Stimulated activated CD8-positive, alpha-beta memory T cell treated with anti-CD3 and anti-CD28 coated beads, Interleukin-7, amount 100 ng/mL, for 4 hours (primary cell): ENCODE measurements around the gene IL1B.

ENCODE experiments used
- DNase-seq, 2 donors: peaks; one replicate each; pipeline ENCODE4 v3.0.0-alpha.2; 2020; ENCODE audit warnings: low read depth in 2 of 2

IL1B gene

GRCh38 chr2:112805542-112805941 lies 31.0 kb downstream of the IL1B start:
- no peak for DNase-seq

GRCh38 chr2:112803691-112804521 lies 32.7 kb downstream of the IL1B start:
- DNase-seq, result no peak

DNA sequence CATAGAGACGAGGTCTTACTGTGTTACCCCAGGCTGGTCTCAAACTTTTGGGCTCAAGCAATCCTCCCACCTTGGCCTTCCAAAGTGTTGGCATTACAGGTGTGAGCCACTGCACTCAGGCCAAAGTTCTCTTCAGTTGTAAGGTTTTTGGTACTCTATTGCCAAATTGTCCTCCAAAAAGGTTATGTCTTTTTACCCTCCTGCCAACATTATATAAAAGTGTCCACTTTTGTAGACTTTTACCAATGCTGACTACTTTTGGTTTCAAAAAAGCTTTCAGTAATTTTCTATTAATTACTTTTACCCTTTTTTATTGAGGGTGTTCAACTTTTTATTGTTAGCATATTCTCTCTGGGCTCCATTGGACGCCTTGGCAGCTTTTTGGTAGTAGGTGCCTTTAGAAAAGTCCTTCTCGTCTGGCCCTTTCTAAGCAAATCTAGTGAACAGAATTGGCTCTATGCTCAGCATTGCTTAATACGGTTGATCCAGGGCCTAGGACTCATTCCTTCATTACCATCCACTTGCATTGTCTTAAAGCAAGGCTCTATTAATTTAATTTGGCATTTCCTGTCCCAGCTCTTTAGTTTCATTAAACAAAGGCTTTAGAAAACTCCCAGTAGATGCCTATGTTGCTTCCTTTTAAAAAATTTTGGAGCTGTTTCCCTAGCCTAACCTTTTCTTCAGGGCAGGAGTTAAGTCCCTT lies 35.5 kb downstream of the IL1B start:
- no peak for DNase-seq

GRCh38 chr2:112798979-112799975 lies 37.3 kb downstream of the IL1B start:
- DNase-seq, result no peak

DNA sequence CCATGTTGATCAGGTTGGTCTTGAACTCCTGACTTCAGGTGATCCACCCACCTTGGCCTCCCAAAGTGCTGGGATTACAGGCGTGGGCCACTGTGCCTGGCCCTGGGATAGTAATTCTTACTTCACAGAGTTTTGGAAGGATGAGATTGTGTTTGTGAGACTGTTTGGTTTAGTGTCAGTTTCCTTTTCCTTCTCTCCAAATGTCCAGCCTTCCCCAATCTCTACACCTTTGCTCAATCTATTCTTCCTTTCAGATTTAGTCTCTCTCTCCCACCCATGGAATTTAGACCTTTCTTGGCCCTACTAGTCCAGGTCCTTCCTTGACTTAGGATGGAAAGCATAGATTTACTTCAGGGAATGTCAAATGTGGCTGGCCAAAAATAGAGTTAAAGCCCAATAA lies 40.1 kb downstream of the IL1B start:
- no peak for DNase-seq

GRCh38 chr2:112795774-112796173 lies 40.8 kb downstream of the IL1B start:
- no peak for DNase-seq

DNA sequence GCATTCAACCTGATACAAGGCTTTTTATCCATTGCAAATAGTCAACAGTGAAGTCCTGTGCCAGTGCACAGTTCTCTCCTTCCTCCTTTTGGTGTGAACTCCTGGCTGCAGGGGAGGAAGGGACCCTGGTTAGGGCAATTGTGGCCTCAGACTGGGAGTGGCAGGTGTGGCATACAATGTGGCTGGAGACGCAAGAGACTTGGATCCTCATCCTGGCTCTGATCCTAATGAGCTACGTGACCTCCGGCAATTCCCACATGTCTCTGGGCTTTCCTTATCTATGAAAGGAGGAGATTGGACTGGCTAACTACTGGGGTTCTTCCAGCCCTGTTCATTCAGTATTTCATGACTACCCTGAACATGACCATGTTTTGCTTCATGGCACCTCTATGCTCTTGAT lies 41.7 kb downstream of the IL1B start:
- no peak for DNase-seq

DNA sequence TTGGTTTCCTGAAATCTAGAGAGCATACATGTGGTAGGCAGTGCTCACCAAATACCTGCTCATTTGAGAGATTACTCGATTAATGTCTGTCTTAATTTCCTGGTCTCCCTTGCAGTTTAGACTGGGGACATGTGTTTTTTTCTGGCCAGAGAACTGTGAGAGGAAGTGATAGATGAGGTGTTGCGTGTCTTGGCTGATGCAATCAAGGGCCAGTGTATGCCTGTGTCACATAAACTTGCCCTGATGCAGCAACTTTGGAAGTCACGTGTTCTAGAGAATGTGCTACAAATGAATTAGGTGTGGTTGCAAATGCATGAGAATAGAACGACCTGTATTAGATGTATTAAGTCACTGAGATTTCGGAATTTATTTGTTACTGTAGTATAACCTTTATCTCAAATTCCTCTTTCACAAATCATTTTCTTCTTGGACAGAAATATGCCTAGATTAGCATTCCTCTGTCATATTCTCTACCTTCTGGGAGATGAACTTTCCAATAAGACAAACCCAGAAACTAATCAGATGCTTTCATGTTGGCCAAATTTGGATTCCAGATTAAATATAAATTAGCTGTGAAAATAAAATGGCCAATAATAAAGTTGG lies 42.3 kb downstream of the IL1B start:
- no peak for DNase-seq

- DNase-seq, result no peak
Measured at GRCh38 chr2:112793449-112793978, 43.1 kb downstream of the IL1B start.

DNA sequence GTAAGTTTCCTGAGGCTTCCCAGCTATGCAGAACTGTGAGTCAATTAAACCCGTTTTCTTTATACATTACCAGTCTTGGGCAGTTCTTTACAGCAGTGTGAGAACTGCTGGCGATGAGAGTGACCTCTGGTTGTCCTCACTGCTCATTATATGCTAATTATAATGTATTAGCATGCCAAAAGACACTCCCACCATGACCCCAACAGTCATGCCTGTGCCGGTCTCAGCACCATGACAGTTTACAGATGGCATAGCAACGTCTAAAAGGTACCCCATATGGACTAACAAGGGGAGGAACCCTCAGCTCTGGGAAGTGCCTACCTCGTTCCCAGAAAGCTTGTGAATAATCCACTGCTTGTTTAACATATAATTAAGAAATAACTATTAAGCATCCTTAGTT lies 44.2 kb downstream of the IL1B start:
- no peak for DNase-seq

- DNase-seq, result no peak
Measured at GRCh38 chr2:112791693-112792230, 44.8 kb downstream of the IL1B start.

- no peak for DNase-seq
Measured at GRCh38 chr2:112791019-112791418, 45.6 kb downstream of the IL1B start.

- DNase-seq, result no peak
Measured at GRCh38 chr2:112790305-112790704, 46.3 kb downstream of the IL1B start.

- DNase-seq, result no peak
Measured at GRCh38 chr2:112789186-112789585, 47.4 kb downstream of the IL1B start.

- DNase-seq, result no peak
Measured at GRCh38 chr2:112788653-112789052, 47.9 kb downstream of the IL1B start.

DNA sequence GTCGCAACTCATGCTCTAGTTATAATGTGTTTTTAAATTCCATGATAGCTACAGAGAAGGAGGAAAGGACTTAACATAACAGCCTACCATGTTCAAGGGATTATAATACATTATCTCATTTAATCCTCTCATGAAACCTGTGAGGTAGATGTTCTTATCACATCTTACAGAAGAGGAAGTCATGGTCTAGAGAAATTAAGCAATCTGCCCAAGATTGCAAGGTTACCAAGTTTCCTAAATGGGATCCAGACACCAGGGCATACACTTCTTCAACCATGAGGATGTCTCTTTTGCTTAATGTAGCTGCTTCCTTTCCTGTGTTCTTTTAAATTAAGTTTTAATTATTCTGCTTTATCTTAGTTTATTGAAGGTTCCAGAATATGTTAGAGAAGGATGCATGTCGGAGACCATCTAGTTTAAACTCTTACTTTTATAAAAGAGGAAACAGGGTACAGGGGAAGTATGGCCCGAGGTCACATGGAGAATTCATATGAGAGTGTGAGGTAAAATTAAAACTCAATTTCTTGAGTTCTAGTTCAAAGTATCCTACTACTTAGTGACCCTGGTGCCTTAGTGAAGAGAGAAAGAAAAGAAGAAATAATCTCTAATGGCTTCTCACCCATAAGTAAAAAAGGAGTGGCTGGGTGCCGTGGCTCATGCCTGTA lies 48.7 kb downstream of the IL1B start:
- no peak for DNase-seq

- no peak for DNase-seq
Measured at GRCh38 chr2:112787294-112787693, 49.3 kb downstream of the IL1B start.

DNA sequence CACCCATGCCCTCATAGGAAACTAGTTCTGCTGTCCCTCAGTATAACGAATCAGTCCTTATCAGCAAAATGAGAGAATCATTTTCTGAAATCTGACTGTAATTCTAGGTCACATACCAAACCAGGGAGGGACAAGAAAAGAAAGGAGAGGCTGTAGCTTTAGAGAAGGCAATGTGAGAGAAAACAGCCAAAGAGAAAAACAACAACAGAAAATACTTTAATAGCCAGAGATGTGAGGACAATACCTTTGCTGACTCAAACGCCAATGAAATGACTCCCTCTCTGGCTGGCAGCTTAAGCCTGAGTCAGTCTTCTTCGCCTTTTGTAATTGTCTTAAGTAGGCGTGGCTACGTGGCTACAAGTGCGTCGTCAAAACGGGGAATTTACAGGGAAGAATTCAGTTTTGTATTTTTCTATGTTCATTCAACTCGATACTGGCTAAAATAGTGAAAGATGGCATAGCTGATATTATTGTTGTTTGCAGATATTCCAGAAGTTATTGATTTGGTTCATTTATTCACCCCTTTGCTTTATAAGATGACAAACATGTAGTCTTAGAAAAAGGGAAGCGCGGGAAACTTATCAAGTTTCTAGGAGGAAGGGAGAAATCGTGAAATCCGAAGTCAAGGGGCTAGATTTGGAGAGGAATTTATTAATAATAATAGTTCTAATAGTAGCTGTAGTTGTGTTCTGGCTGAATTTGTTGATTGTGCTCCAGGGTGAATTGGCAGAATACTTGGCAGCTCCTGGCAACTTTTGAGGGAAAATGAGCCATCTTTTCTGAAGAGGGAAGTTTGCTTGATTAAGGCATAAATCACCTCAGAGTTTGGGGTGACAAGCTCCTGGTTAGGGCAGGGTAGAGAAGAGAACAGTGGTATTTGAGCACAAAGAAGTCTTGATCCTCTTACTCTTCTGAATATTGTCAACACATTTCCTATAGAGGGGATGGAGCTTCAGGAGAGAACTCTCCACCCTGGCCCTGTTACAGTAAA lies 52.1 kb downstream of the IL1B start, which contains the start of gene IL1A:
IL1A (minus strand) TSS at position 295 of the 991 bp plus-strand sequence. CDS start 723 bp downstream, outside the sequence.
- no peak for DNase-seq

DNA sequence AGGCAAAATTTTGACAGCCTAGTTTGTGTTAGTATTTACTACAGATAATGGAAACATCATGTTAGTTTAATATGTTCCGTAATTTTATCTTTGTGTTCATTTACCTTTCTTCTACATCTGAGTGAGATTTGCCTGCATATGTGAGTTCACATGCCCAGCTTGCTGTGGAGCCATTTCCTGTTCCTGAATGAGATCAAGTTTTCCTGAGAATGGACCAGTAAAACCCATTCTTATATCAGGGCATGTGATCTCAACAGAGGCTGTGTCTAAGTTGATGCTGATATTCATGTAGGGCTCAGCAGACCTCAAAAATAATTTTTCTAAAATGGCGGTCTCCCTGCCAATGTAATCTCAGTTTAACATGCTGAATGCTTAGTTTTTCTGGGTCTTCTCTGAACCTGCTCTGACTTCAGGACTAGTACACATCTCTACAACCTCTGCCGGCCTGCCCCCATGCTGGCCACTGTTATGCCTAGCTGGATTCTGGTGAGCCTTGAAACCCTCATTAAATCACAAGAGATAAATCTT lies 53.3 kb downstream of the IL1B start:
- no peak for DNase-seq
